Measurements from ENCODE around the gene GRIP2.

GRCh38 chr3:14576163-14576562 lies 36.0 kb upstream of the GRIP2 start:
- TF ChIP-seq POLR2A (IDR thresholded peaks at IDR 0.05; ENCODE audit: low read depth), result no peak
- TF ChIP-seq CTCF (IDR thresholded peaks at IDR 0.05), result no peak
- TF ChIP-seq POLR2AphosphoS5 (IDR thresholded peaks at IDR 0.05), result no peak

All from esophagus muscularis mucosa (tissue), 3 donors.